Panc1 (cell line): ENCODE measurements around the gene TRAF4.

ENCODE experiments used
- SIN3A ChIP-seq: IDR thresholded peaks from 2 replicates; pipeline ENCODE4 v1.6.1; 2012; ENCODE audit warnings: low read depth, mild to moderate bottlenecking, low read length, moderate library complexity, borderline replicate concordance; ENCODE audit not compliant: insufficient read depth
- TCF7L2 ChIP-seq: IDR thresholded peaks from 2 replicates; pipeline ENCODE4 v1.6.1; 2011; ENCODE audit warnings: mild to moderate bottlenecking, low read depth, low read length, inconsistent platforms
- TF ChIP-seq, protein P1 (sequence below): fragments of 450-650 bp; IDR thresholded peaks from 2 replicates; pipeline ENCODE4 v1.5.1; 2017; ENCODE audit warnings: mild to moderate bottlenecking
- TF ChIP-seq, protein P2 (sequence below), 2 experiments: IDR thresholded peaks; 2 replicates each; pipeline ENCODE4 v1.6.1; 2011 to 2012; ENCODE audit warnings: low read depth in 2 of 2, control low read depth in 1 of 2, low read length in 1 of 2, mild to moderate bottlenecking in 1 of 2, moderate library complexity in 1 of 2; ENCODE audit not compliant: insufficient read depth in 1 of 2

DNA sequence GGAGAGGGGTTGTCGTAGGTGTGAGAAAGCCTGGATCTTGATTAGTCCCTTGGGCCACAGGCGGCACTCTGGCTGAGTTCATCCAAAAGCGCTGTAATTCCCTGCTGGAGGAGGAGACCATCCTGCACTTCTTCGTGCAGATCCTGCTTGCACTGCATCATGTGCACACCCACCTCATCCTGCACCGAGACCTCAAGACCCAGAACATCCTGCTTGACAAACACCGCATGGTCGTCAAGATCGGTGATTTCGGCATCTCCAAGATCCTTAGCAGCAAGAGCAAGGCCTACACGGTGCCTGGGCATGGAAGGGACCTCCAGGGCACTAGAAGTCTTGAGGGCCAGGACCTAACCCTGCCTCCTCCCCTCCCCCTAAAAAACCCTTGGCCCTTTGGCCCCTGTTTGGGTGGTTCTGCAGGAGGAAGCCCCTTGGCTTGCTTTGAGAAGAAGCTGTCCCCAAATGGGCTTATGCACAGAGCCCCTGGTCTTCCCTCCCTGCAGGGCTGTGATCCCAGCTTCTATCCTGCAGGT, 9.0 kb upstream of the TRAF4 start:
- TF ChIP-seq, protein P1, sequence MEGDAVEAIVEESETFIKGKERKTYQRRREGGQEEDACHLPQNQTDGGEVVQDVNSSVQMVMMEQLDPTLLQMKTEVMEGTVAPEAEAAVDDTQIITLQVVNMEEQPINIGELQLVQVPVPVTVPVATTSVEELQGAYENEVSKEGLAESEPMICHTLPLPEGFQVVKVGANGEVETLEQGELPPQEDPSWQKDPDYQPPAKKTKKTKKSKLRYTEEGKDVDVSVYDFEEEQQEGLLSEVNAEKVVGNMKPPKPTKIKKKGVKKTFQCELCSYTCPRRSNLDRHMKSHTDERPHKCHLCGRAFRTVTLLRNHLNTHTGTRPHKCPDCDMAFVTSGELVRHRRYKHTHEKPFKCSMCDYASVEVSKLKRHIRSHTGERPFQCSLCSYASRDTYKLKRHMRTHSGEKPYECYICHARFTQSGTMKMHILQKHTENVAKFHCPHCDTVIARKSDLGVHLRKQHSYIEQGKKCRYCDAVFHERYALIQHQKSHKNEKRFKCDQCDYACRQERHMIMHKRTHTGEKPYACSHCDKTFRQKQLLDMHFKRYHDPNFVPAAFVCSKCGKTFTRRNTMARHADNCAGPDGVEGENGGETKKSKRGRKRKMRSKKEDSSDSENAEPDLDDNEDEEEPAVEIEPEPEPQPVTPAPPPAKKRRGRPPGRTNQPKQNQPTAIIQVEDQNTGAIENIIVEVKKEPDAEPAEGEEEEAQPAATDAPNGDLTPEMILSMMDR: no peak
- TF ChIP-seq, protein P2, sequence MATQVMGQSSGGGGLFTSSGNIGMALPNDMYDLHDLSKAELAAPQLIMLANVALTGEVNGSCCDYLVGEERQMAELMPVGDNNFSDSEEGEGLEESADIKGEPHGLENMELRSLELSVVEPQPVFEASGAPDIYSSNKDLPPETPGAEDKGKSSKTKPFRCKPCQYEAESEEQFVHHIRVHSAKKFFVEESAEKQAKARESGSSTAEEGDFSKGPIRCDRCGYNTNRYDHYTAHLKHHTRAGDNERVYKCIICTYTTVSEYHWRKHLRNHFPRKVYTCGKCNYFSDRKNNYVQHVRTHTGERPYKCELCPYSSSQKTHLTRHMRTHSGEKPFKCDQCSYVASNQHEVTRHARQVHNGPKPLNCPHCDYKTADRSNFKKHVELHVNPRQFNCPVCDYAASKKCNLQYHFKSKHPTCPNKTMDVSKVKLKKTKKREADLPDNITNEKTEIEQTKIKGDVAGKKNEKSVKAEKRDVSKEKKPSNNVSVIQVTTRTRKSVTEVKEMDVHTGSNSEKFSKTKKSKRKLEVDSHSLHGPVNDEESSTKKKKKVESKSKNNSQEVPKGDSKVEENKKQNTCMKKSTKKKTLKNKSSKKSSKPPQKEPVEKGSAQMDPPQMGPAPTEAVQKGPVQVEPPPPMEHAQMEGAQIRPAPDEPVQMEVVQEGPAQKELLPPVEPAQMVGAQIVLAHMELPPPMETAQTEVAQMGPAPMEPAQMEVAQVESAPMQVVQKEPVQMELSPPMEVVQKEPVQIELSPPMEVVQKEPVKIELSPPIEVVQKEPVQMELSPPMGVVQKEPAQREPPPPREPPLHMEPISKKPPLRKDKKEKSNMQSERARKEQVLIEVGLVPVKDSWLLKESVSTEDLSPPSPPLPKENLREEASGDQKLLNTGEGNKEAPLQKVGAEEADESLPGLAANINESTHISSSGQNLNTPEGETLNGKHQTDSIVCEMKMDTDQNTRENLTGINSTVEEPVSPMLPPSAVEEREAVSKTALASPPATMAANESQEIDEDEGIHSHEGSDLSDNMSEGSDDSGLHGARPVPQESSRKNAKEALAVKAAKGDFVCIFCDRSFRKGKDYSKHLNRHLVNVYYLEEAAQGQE (IDR thresholded peaks at IDR 0.05; ENCODE audit: insufficient read depth in 1 of 2, low read depth in 2 of 2, low read length in 1 of 2): no peak
- no peak for TF ChIP-seq SIN3A
- TF ChIP-seq TCF7L2: no peak
